GM19324 (cell line): ENCODE data around the gene FBXW5.

Experiments
- ATAC-seq: cut with Tn5 transposase; IDR thresholded peaks from one replicate; pipeline ENCODE4 v1.9.1; 2021; ENCODE audit warnings: mild to moderate bottlenecking, moderate library complexity; ENCODE audit not compliant: unreplicated experiment, low FRiP score

Gene FBXW5

GRCh38 chr9:136978865-136979544 lies 34.5 kb upstream of the FBXW5 start:
- ATAC-seq = no peak

GRCh38 chr9:136978073-136978864 lies 33.7 kb upstream of the FBXW5 start:
- ATAC-seq = no peak

GRCh38 chr9:136977649-136978072 lies 33.1 kb upstream of the FBXW5 start:
- no peak for ATAC-seq

- ATAC-seq = no peak
Measured at GRCh38 chr9:136977223-136977622, 32.7 kb upstream of the FBXW5 start, which contains the start of gene PTGDS. Gene PTGDS (plus strand): TSS chr9:136977504. CDS start chr9:136977579, 75 bp downstream.

GRCh38 chr9:136975644-136976043 lies 31.1 kb upstream of the FBXW5 start:
- no peak for ATAC-seq

- no peak for ATAC-seq
Measured at GRCh38 chr9:136974817-136975535, 30.4 kb upstream of the FBXW5 start.

GRCh38 chr9:136973618-136974617 lies 29.4 kb upstream of the FBXW5 start:
- no peak for ATAC-seq

- no peak for ATAC-seq
Measured at GRCh38 chr9:136972743-136973142, 28.2 kb upstream of the FBXW5 start.

- ATAC-seq = no peak
Measured at GRCh38 chr9:136972335-136972734, 27.8 kb upstream of the FBXW5 start.

GRCh38 chr9:136971746-136972145 lies 27.2 kb upstream of the FBXW5 start:
- no peak for ATAC-seq

- no peak for ATAC-seq
Measured at GRCh38 chr9:136970361-136970760, 25.8 kb upstream of the FBXW5 start.

- no peak for ATAC-seq
Measured at GRCh38 chr9:136969774-136970173, 25.2 kb upstream of the FBXW5 start.

GRCh38 chr9:136969150-136969549 lies 24.6 kb upstream of the FBXW5 start:
- ATAC-seq = no peak

GRCh38 chr9:136968333-136969127 lies 24.0 kb upstream of the FBXW5 start:
- no peak for ATAC-seq

GRCh38 chr9:136965771-136966484 lies 21.4 kb upstream of the FBXW5 start:
- ATAC-seq = no peak

- ATAC-seq = no peak
Measured at GRCh38 chr9:136964833-136965422, 20.4 kb upstream of the FBXW5 start.

- ATAC-seq = no peak
Measured at GRCh38 chr9:136964171-136964689, 19.7 kb upstream of the FBXW5 start.

- no peak for ATAC-seq
Measured at GRCh38 chr9:136963751-136964150, 19.2 kb upstream of the FBXW5 start.
